Stimulated activated CD4-positive, alpha-beta T cell treated with anti-CD3 and anti-CD28 coated beads, Interleukin-15, amount 100 ng/mL, for 24 hours (primary cell): ENCODE results near the gene DHX35.

Experiments used
- DNase-seq: peaks from one replicate; pipeline ENCODE4 v3.0.0-alpha.2; 2020

The DHX35 gene

DNA sequence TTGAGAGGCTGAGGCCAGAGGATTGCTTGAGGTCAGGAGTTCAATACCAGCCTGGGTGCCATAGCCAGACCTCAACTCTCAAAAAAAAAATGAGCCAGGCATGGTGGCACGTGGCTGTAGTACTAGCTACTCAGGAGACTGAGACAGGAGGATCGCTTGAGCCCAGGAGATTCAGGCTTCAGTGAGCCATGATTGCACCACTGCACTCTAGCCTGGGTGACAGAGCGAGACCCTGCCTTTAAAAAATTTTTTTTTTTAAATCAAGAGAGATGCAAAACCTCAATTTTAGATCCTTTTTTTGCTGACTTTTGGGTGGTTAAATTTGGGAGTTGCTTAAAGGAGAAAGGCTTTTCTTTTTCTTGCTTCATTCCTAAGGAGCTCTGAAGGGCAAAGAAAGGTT, 70.9 kb downstream of the DHX35 start:
- DNase-seq = no peak

- no peak for DNase-seq
Observed at GRCh38 chr20:39036011-39036410, 73.9 kb downstream of the DHX35 start.

- DNase-seq = no peak
Observed at GRCh38 chr20:39036851-39037250, 74.7 kb downstream of the DHX35 start.

DNA sequence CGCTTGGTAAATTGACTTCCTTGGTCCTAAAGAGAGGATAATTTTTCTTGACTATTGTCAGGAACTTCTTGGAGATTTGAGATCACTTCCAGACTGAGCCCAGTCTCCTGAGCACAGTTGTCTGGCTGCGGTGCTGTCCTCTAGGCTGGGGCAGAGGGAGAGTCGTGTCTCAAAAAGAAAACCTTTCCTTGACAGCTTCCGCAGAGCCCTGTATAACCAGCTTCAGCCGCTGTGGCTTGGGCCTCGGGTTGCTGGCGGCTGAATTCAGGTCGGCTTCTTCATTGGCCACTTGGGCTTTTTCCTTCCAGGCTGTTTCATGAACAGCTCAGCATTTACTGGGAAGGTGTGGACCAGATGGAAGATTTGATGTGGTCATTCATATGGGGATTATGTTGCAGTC, 75.9 kb downstream of the DHX35 start:
- no peak for DNase-seq

DNA sequence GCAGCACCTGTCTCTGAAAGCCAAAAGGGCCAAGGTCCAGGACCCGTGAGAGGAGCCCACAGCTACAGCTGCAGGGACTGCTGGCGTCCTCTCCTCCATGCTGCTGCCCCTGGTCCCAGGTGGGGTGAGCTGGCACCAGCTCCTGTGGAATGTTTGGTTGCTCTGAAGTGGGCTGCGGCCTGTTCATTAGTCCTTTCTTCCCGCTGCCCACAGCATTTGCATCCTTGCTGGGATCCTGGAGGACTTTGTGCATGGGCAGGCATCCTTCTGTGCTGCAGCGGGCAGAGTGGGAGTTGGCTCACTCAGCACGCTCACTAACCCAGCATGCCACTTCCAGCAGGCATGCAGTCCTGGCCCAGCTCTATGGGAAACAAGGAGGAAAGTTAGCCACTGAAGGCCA, 76.4 kb downstream of the DHX35 start:
- no peak for DNase-seq

DNA sequence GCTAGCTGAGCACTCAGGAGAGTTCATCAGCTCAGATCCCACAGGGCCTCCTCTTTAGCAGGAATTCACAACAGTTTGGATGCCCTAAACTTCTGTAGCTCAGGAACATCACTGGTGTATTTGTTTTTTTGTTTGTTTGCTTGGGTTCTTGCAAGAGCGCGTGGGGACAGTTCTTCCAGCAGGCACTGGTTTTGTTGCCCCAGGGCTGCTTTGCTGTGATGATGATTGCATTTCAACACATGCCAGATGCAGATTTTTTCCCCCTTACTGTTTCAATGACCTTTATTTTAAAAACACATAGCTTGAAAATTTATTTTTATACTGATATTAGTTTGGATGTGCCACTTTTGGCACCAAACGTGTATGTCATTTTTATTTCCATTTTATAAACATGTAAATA, 77.1 kb downstream of the DHX35 start:
- no peak for DNase-seq

DNA sequence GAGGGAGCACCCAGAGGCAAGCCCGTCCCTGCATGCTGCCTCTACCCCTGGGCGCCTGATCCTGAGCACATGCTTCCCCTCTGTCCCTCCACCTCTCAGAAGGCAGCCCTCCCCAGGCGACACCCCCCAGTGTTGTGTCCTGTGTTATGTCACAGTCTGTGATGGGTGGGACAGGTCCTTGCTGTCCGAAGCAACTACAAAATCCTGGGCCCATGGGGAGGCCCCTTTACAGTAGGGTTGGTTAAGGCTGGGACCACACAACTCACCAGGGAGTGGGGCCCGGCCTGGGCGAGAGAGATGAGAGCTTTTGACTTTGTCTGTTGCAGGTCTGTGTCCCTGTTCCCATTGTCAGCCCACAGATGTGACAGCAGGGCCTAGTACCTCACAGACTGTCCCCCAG, 78.0 kb downstream of the DHX35 start:
- DNase-seq = no peak

DNA sequence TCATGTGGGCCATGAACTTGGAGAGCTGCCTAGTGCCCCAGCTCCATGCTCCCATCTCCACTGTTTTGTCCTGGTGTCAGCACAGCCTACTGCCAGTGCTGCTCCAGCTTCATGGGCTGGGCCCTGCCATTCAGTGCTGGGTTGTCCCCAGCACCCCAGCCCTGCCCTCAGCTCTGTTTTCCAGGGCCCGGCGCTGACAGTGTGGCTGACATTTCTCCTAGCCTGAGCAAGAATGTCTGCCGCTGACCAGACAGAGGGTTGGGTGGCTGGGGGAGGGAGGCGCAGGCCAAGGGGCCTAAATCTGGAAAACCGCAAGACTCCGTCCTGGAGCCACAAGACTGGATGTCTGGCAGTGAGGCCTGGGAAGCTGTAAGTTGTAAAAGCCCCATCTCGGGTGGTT, 78.9 kb downstream of the DHX35 start:
- no peak for DNase-seq

- no peak for DNase-seq
Observed at GRCh38 chr20:39042279-39043150, 80.4 kb downstream of the DHX35 start.

DNA sequence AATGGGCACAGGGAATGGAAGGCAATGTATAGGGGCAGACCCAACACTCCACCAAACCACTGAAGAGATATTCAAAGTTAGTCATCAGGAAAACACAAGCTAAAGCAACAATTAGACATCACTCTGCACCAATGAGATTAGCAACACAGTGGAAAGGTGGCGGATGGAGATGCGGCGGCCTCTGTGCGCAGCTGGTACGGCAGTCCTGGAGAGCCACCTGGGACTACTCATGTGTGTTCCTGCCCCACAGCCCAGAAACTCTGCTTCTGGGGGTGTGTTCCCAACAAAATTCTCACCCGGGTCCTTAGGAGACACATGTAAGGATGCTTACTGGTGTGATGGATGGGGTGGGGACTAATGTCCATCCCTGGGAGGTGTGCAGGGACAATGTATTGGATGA, 82.4 kb downstream of the DHX35 start:
- DNase-seq = no peak

- no peak for DNase-seq
Observed at GRCh38 chr20:39045676-39046075, 83.5 kb downstream of the DHX35 start.

GRCh38 chr20:39047417-39047985, 85.4 kb downstream of the DHX35 start:
- DNase-seq = no peak

DNA sequence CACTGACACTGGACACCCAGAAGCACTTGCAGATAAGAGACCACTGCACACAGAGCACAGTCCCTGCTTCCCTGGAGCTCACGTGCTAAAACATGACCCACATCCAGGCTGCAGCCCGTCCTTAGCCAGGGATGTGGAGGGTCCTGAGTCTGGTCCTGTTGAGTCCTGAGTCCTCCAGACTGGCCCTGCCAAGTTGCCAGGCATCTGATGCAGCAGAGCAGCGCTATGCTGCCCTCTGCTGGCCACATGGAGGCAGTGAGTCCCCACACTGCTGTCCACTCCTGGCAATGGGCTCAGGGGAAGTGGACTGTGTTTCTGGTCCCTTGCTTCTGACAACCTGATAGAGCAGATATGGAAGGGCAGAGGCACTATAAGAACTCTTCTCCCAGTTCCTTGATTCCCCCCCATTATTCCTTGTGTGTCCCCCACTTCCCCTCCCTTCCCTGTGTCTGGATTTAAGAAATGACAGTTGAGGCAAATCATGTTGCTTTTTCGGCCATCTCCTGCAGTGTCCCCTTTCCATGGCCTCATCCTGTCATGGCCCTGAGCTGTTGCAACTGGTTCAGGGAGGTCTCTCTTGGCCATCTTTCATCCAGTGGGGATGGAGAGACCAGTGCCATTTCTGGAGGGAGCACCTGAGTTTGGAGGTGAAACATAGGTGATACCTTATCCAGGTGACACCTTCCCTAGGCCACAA, 86.0 kb downstream of the DHX35 start:
- peak; percentile 78 for DNase-seq

GRCh38 chr20:39049148-39049547, 87.0 kb downstream of the DHX35 start:
- DNase-seq = no peak

- DNase-seq = peak; percentile 85
Observed at GRCh38 chr20:39049684-39050554, 87.8 kb downstream of the DHX35 start.

DNA sequence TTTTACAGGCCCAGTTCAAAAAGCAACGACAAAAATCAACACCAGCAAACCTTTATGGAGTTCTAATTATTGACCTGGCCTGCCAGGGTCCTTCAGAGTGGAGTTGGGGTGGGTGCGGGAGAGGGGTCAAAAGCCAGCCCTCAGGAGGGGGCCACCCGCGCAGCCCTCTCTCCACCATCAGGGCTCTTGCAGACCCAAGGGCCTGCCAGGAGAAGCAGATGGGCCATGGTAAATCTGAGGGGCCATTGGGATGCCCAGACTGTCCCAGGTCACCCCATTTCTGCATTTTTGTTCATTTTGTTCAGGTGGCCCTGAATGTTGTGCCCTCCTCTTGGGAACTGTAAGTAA, 88.4 kb downstream of the DHX35 start:
- DNase-seq = no peak

GRCh38 chr20:39052676-39053075, 90.5 kb downstream of the DHX35 start:
- no peak for DNase-seq

DNA sequence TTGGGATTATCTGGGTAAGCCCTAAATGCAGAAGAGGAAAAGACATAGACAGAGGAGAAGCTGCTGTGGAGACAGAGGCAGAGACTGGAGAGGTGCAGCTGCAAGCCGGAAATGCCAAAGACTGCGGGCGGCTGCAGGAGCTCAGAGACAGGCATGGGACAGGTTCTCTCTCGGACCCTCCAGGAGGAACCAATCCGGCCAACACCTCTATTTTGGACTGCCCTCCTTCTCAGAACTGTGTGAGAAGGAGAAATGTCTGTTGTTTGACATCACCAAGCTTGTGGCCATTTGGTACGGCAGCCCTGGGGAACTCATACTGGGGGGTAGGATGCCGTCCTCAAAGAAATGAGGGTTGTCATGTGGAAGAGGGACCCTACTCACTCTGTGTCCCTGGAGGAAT, 95.0 kb downstream of the DHX35 start:
- no peak for DNase-seq

DNA sequence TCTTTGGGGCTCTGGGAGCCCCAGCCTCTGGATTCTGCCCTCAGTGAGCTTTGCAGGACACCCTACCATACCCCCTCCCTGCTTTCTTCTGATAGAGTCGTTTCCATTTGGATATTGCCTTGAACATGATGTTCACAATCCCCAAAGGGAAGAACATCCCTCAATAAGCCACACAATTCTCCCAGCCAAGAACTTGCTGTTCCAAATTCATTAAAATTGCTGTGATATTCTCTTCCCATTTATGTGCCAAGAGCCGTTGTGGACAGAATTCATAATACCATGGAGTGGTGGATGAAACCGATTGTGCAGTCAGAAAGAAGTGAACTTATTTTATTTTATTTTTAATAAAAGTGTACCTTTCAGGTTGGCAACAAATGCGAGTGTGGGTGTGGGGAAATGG, 95.8 kb downstream of the DHX35 start:
- DNase-seq = no peak

GRCh38 chr20:39059036-39059435, 96.9 kb downstream of the DHX35 start:
- no peak for DNase-seq

- no peak for DNase-seq
Observed at GRCh38 chr20:39066471-39067242, 104.5 kb downstream of the DHX35 start.

- no peak for DNase-seq
Observed at GRCh38 chr20:39067526-39068216, 105.5 kb downstream of the DHX35 start.
